Stimulated activated CD4-positive, alpha-beta T cell treated with anti-CD3 and anti-CD28 coated beads, Interleukin-12 subunit alpha, Interleukin-12 subunit beta, amount 100 ng/mL, for 4 hours (primary cell): ENCODE data around the gene NFKB2.

Source experiments
- DNase-seq: peaks from one replicate; pipeline ENCODE4 v3.0.0-alpha.2; 2020

Gene NFKB2

DNA sequence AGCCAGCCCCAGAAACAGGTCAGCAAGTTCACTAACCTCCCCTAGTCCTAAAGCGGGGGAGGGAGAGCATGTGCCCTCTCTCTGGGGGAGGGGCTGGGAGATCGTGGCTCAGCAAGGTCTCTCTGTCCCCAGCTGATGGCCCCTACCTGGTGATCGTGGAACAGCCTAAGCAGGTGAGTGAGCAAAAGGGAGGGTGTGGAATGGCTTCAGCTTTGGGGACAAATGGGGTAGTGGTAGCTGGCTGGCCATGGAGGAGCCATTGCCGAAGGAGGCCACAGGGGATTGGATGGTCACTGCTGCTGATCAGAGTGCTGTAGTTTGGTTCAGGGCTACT is 779 bp downstream of the NFKB2 start:
- DNase-seq: no peak

DNA sequence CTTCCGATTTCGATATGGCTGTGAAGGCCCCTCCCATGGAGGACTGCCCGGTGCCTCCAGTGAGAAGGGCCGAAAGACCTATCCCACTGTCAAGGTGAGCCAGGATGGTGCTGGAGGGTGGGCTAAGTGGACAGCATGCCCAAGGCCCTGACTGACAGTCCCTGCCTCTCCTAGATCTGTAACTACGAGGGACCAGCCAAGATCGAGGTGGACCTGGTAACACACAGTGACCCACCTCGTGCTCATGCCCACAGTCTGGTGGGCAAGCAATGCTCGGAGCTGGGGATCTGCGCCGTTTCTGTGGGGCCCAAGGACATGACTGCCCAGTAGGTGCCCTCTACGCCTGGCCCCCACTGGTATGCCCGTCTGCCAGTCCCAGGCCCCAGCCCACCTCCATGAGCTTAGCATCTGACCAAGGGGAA is 1.2 kb downstream of the NFKB2 start:
- DNase-seq: no peak

DNA sequence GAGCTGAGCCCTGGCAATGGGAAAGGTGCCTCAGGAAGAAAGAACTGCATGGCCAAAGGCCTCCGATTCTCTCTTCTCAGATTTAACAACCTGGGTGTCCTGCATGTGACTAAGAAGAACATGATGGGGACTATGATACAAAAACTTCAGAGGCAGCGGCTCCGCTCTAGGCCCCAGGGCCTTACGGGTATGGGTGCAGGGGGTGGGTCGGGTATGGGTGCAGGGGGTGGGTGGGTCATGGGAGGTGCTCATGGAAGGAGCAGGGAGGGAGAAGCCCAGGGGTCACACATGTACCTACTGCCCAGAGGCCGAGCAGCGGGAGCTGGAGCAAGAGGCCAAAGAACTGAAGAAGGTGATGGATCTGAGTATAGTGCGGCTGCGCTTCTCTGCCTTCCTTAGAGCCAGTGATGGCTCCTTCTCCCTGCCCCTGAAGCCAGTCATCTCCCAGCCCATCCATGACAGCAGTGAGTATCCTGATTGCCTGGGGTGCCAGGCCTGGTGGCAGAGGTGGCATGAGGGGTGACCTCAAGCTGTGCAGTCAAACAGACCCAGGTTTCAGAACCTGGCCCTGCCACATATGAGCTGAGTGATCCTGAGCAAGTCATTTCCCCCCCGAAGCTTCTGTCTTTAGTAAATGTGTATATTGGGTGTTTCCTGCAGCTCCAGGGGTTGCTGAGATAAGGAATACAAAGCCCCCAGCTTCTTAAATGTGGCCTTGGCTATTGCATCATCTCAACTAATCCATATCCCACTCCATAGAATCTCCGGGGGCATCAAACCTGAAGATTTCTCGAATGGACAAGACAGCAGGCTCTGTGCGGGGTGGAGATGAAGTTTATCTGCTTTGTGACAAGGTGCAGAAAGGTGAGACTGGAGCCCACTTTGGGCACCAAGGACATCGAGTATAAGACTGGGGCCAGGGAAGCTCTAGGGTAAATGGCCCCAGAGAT is 2.0 kb downstream of the NFKB2 start:
- no peak for DNase-seq

GRCh38 chr10:102398172-102399020 is 2.9 kb downstream of the NFKB2 start:
- no peak for DNase-seq

DNA sequence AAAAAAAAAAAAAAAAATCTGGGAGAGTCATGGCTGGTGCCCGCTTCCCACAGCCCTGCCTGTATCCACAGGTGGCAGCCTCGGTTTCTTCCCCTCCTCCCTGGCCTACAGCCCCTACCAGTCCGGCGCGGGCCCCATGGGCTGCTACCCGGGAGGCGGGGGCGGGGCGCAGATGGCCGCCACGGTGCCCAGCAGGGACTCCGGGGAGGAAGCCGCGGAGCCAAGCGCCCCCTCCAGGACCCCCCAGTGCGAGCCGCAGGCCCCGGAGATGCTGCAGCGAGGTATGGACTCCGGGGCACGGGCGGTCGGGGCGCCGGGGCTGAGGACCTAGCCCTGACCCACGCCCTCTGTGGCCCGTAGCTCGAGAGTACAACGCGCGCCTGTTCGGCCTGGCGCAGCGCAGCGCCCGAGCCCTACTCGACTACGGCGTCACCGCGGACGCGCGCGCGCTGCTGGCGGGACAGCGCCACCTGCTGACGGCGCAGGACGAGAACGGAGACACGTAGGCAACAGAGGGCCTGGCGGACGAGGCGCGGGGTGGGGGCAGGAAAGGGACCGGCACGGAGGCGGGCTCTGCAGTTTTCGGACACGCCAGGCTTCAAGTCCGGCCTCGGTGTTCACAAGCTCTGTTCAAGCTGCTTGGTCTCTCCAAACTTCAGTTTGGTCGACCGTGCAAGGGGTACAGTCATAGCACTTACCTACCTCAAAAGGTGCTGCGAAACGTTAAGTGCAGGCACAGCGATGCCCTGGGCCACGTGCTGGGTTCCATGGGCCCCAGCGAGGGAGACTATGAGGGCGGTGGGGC is 3.9 kb downstream of the NFKB2 start:
- peak; percentile 85 for DNase-seq

DNA sequence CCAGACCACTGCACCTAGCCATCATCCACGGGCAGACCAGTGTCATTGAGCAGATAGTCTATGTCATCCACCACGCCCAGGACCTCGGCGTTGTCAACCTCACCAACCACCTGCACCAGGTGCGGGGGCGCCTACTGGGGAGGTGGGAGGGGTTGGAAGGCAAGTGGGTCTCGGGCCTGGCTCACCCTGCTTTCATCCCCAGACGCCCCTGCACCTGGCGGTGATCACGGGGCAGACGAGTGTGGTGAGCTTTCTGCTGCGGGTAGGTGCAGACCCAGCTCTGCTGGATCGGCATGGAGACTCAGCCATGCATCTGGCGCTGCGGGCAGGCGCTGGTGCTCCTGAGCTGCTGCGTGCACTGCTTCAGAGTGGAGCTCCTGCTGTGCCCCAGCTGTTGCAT is 4.6 kb downstream of the NFKB2 start:
- no peak for DNase-seq

DNA sequence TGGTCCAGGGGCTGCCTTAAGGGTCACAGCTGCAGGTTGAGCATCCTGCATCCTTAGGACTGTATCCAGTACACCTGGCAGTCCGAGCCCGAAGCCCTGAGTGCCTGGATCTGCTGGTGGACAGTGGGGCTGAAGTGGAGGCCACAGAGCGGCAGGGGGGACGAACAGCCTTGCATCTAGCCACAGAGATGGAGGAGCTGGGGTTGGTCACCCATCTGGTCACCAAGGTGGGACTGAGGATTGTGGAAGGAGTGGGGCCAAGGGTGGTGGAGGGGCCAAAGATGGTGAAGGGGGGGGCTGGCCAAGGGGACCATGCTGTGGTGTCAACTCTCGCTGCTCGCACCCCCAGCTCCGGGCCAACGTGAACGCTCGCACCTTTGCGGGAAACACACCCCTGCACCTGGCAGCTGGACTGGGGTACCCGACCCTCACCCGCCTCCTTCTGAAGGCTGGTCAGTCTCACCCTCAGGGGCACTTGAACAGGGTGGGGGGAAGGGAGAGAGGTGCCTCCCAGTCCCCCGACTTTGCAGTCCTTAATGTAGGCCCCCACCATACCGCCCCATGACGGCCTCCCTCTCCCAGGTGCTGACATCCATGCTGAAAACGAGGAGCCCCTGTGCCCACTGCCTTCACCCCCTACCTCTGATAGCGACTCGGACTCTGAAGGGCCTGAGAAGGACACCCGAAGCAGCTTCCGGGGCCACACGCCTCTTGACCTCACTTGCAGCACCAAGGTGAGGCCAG is 5.3 kb downstream of the NFKB2 start:
- DNase-seq: no peak

DNA sequence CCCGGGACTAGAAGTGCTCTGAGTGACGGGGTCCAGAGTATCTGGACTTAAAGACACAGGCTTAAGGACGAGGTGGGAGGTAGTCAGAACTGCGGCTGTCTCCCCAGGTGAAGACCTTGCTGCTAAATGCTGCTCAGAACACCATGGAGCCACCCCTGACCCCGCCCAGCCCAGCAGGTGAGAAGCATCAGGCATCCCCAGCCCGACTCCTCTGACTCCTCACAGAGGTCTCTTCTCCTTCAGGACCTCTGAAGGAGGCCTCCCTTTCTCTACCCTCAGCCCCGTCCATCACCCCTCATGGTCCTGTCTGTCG is 5.8 kb downstream of the NFKB2 start:
- DNase-seq: no peak

GRCh38 chr10:102401735-102402511 is 6.4 kb downstream of the NFKB2 start:
- DNase-seq: no peak

DNA sequence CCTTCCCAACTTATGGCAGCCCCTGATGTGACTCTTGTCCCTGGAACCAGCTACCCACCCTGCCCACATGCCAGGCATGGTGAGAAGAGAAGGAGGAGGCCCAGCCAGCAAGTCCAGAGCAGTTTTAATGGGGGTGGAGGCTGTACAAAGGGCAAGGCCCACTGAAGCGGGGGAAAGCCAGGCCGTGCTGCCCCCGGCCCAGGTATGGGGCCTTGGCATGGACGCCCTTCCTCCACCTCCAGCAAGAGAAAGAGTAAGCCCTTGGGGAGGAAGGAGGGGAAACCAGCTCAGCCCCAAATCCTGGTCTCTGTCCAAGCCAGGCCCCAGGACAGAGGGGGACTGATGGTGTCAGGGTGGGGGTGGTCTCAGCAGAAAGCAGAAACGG is 7.0 kb downstream of the NFKB2 start:
- DNase-seq: no peak

DNA sequence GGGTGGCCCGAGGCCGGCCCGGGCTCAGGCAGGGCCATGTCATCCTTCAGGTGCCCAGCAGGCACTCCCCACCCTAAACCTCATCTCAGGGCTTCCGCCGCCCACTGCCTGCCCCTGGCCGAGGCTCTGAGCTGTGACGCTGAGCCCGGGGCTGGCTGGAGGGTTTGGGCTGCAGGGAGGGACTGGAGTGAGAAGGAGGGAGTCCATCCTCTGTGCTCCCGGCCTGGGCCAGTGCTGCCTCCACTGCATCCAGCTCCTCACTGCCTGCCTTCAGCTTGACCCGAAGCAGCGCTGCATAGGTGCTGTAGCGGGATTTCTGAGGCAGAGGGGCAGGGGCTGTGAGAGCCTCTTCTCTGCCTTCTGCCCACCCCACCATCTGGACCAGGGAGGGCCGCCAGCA is 7.6 kb downstream of the NFKB2 start:
- DNase-seq: no peak

DNA sequence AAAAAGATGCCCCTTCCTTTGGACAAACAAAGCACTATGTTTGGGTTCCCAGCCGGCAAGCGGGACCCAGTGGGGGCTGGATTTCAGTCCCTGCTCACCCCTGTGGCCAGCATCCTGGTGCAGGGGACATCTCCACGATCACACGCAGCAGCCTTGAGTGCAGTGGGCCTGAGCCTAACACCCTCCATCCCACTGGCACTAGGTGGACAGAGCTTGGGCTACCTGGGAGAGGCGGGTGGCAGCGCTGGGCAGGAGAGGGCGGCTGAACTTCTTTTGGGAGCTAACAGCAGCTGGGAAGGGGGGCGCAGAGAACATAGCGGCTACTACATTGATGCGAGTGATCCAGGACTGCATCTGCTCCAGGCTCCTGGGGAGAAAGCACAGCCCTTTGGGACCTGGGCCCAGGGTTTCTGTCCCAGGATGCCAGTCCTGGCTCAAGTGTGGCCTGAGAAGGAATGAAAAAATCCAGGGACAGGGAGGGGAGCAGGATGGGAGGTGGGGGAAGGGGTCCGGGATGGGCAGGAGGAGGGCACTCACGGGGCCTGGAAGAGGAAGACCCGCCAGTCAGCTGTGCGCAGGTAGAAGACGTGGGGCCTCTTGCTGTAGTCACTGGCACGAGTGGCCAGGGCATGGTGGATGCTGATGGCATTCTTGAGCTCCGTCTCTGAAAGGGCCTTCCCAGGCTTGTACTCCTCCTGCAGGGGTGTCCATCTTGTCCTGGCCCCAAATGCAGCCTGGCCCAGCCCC is 9.0 kb downstream of the NFKB2 start:
- DNase-seq: no peak

DNA sequence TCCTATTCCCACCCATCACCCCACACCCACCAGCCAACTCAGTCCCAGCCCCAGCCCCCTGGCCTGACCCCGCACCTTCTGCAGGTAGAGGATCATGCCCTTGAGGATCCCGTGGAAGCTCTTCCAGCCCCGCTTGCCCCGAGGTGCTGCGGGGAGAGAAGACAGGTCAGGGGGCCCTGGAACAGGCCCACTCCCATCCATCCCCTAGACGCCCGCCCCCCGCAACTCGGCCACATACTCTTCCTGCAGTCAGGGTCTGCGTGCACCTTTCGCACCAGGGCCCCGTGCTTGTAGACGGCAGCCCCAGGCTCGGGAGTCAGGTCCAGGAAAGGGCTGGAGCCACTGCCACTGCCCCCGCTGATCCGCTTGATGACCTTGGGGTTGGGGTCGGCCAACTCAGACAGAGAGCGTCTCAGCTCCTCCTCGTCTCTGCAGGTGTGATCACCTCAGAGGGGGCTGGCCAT is 9.6 kb downstream of the NFKB2 start:
- no peak for DNase-seq

DNA sequence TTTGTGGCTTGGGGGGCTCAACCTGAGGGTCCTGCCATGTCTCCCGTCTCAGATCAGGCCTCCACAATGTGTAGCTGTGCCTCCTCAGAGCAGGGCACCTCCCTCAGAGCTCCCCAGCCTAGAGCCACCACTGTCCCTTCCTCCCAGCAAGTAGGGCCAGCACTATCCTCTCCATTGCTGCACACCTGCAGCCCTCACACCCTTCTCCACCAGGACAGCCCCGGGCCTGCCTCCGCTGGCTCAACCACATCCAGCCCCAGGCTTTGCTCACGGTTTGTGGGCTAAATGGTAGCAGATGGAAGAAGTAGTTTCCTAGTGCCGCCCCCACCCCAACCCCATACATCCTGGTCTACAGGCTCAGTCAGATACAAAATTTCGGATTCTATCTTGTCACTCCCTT is 10.1 kb downstream of the NFKB2 start:
- no peak for DNase-seq

GRCh38 chr10:102406815-102407214 is 11.3 kb downstream of the NFKB2 start:
- no peak for DNase-seq

GRCh38 chr10:102407425-102408130 is 12.1 kb downstream of the NFKB2 start:
- DNase-seq: no peak

DNA sequence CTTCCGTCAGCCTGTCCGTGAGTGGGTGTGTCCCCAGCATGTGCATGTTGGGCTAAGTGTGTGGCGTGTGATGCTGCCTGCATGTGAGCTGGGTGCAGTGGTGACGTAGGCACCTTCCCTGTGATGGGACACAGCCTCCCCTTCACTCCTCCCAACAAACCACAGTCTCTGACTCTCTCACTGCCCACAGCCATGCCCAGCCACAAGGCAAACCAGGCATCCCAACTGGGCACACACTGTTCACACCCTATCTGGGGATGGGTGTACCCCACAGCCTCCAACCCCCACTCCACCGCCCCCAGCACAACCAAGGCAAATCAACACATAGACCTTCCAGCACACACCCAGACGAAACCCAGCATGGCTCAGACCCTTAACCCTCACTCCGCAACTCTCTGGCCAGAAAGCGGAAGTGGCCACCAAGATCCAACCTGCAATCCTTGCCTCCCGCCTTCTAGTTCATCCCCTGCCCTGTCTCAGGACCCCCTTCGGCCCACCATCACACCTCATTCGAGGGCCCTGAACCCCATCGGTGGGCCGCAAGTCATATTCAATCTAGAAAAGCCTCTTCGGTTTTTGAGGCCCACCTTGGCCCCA is 12.7 kb downstream of the NFKB2 start:
- no peak for DNase-seq

GRCh38 chr10:102408728-102409603 is 13.5 kb downstream of the NFKB2 start:
- peak; percentile 82 for DNase-seq
